WTC11 (cell line): Measurements from ENCODE around the gene IKBKE. TPM values are rescaled to one million over a fixed set of nuclear protein-coding genes. Genes with fewer than 3 reads are reported as not detected.

ENCODE experiments used
- ATAC-seq: fragments of 200-7000 bp; cut with Tn5 transposase; 2 replicates; pipeline ENCODE4 v1.10.0; 2021; ENCODE audit warnings: mild to moderate bottlenecking, moderate library complexity
- CTCF ChIA-PET: fragments of 300-600 bp; sonication (Branson Sonifier 250); formaldehyde crosslinking; loops from one replicate; lab custom pipeline; 2021; ENCODE audit warnings: antibody characterized with exemption; lab: Charles Lee
- POLR2A ChIA-PET: fragments of 350-600 bp; sonication (Branson Sonifier 250); formaldehyde crosslinking; loops from one replicate; lab custom pipeline; 2021; ENCODE audit warnings: antibody characterized with exemption; lab: Charles Lee
- DNase-seq: peaks from one replicate; pipeline ENCODE4 v3.0.0; 2021; ENCODE audit warnings: low spot score
- H3K27ac Mint-ChIP-seq: 2 replicates; pipeline ENCODE4 v1.8.0; 2021; ENCODE audit warnings: mixed read lengths
- H3K27me3 Mint-ChIP-seq: 2 replicates; pipeline ENCODE4 v1.8.0; 2021; ENCODE audit warnings: low read depth, mild to moderate bottlenecking, moderate library complexity, mixed read lengths
- H3K36me3 Mint-ChIP-seq: 2 replicates; pipeline ENCODE4 v1.8.0; 2021; ENCODE audit warnings: mixed read lengths
- H3K4me1 Mint-ChIP-seq: 2 replicates; pipeline ENCODE4 v1.8.0; 2022; ENCODE audit warnings: mixed read lengths
- H3K4me3 Mint-ChIP-seq: 2 replicates; pipeline ENCODE4 v1.8.0; 2021; ENCODE audit warnings: mild to moderate bottlenecking, moderate library complexity, mixed read lengths
- H3K9me3 Mint-ChIP-seq: 2 replicates; pipeline ENCODE4 v1.8.0; 2021; ENCODE audit warnings: mixed read lengths
- EMX1 ChIP-seq: fragments of 250-450 bp; sonication (Bioruptor Pico); IDR thresholded peaks from 2 replicates; pipeline ENCODE4 v1.8.0; 2021; ENCODE audit warnings: mild to moderate bottlenecking
- GTF2I ChIP-seq: fragments of 250-450 bp; sonication (Bioruptor Pico); conservative IDR thresholded peaks from 2 replicates; pipeline ENCODE4 v1.4.0; 2021; ENCODE audit warnings: mild to moderate bottlenecking
- JUN ChIP-seq: sonication (generic); formaldehyde crosslinking; IDR thresholded peaks from 2 replicates; pipeline ENCODE4 v1.8.0; 2023; ENCODE audit warnings: mild to moderate bottlenecking, missing genetic modification reagents
- MXD4 ChIP-seq: fragments of 250-450 bp; sonication (Bioruptor Pico); IDR thresholded peaks from 2 replicates; pipeline ENCODE4 v1.8.0; 2021; ENCODE audit warnings: mild to moderate bottlenecking, moderate library complexity, borderline replicate concordance
- MYBL2 ChIP-seq: sonication (generic); formaldehyde crosslinking; IDR thresholded peaks from 2 replicates; pipeline ENCODE4 v1.8.1; 2023; ENCODE audit warnings: mild to moderate bottlenecking, moderate library complexity, missing genetic modification reagents
- NFYB ChIP-seq: sonication (generic); formaldehyde crosslinking; conservative IDR thresholded peaks from 2 replicates; pipeline ENCODE4 v1.8.0; 2022; ENCODE audit warnings: low read depth, missing genetic modification reagents
- NR2C2 ChIP-seq: sonication (generic); formaldehyde crosslinking; IDR thresholded peaks from 2 replicates; pipeline ENCODE4 v1.8.0; 2022; ENCODE audit warnings: mild to moderate bottlenecking, missing genetic modification reagents
- OVOL2 ChIP-seq: fragments of 250-450 bp; sonication (Bioruptor Pico); IDR thresholded peaks from 2 replicates; pipeline ENCODE4 v1.9.0; 2021; ENCODE audit warnings: mild to moderate bottlenecking, borderline replicate concordance
- PRRX2 ChIP-seq: fragments of 250-450 bp; sonication (Bioruptor Pico); IDR thresholded peaks from 2 replicates; pipeline ENCODE4 v1.8.0; 2021; ENCODE audit warnings: mild to moderate bottlenecking
- RORB ChIP-seq: fragments of 250-450 bp; sonication (Bioruptor Pico); IDR thresholded peaks from 2 replicates; pipeline ENCODE4 v1.9.0; 2021; ENCODE audit warnings: mild to moderate bottlenecking
- SP1 ChIP-seq: sonication (generic); formaldehyde crosslinking; conservative IDR thresholded peaks from 2 replicates; pipeline ENCODE4 v1.8.1; 2022; ENCODE audit warnings: missing genetic modification reagents
- TCF7 ChIP-seq: sonication (generic); formaldehyde crosslinking; IDR thresholded peaks from 2 replicates; pipeline ENCODE4 v1.8.0; 2022; ENCODE audit warnings: mild to moderate bottlenecking, low read depth, missing genetic modification reagents, moderate library complexity
- TEAD4 ChIP-seq: sonication (generic); formaldehyde crosslinking; IDR thresholded peaks from 2 replicates; pipeline ENCODE4 v1.8.0; 2022; ENCODE audit warnings: mild to moderate bottlenecking, missing genetic modification reagents
- ZNF138 ChIP-seq: sonication (generic); formaldehyde crosslinking; conservative IDR thresholded peaks from 2 replicates; pipeline ENCODE4 v1.8.1; 2022; ENCODE audit warnings: mild to moderate bottlenecking, moderate library complexity, missing genetic modification reagents
- ZNF263 ChIP-seq: sonication (generic); formaldehyde crosslinking; IDR thresholded peaks from 2 replicates; pipeline ENCODE4 v1.8.1; 2022; ENCODE audit warnings: low read depth, mild to moderate bottlenecking, moderate library complexity, missing genetic modification reagents
- total RNA-seq: library from RNA; stranded (reverse); gene quantifications from 3 replicates; pipeline ENCODE4 v1.2.3, GENCODE V29; 2021
- TF ChIP-seq, protein P1 (sequence below): sonication (generic); formaldehyde crosslinking; IDR thresholded peaks from 2 replicates; pipeline ENCODE4 v1.8.1; 2023; ENCODE audit warnings: mild to moderate bottlenecking, missing genetic modification reagents, moderate library complexity
- TF ChIP-seq, protein P2 (sequence below): sonication (generic); formaldehyde crosslinking; IDR thresholded peaks from 2 replicates; pipeline ENCODE4 v1.8.1; 2022; ENCODE audit warnings: missing genetic modification reagents, borderline replicate concordance
- TF ChIP-seq, protein P3 (sequence below): fragments of 250-450 bp; sonication (Bioruptor Pico); IDR thresholded peaks from 2 replicates; pipeline ENCODE4 v2.1.2; 2022; ENCODE audit warnings: mild to moderate bottlenecking, moderate library complexity
- TF ChIP-seq, protein P4 (sequence below): sonication (generic); formaldehyde crosslinking; conservative IDR thresholded peaks from 2 replicates; pipeline ENCODE4 v1.8.1; 2023; ENCODE audit warnings: mild to moderate bottlenecking, low read depth, missing genetic modification reagents, moderate library complexity
- TF ChIP-seq, protein P5 (sequence below): fragments of 250-450 bp; sonication (Bioruptor Pico); IDR thresholded peaks from 2 replicates; pipeline ENCODE4 v1.9.0; 2021; ENCODE audit warnings: mild to moderate bottlenecking

IKBKE gene
- total RNA-seq, 1 experiment from 2014 or later: 8.1 TPM

DNA sequence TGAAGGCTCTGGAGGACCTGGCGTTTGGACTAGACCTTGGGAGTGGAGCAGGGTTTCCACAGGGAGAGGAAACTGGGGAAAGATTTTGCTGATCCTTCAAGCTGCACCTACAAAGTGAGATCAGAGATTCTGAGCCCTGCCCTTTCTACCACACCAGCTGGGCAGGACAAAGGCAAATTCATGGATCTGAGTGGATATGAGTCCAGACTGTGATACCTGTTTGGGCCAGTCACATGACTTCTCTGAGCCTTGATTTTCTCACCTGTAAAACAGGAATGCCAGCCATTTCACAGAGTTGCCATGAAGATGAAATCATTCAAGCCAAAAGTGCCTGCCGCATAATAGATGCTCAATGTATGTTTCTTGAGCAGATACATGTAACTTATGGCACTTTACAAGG, 32.1 kb downstream of the IKBKE start:
- TF ChIP-seq ZNF138 (CRISPR knock-in tag) (no peak), MYBL2 (CRISPR knock-in tag) (no peak), GTF2I (CRISPR knock-in tag) (no peak)
- no peak overlapping the region for H3K4me3 Mint-ChIP-seq
- peaks cover 15% of the 10 kb centered on the region; the same call in 1 of the 2 replicates for H3K4me1 Mint-ChIP-seq
- no peaks in the 10 kb centered on the region for H3K9me3 Mint-ChIP-seq
- CTCF ChIA-PET: interaction anchor here (0.6 to 4.7 kb wide), 4 partner anchors 10 to 81 kb away, joined by 3 to 30 read pairs (median 6); no protein-coding TSS in a partner anchor
- ATAC-seq: no peak
- H3K27me3 Mint-ChIP-seq: peaks cover 41% of the 10 kb centered on the region
- no peak for DNase-seq
- POLR2A ChIA-PET: no interaction called here
- H3K36me3 Mint-ChIP-seq: no peaks in the 10 kb centered on the region
- H3K27ac Mint-ChIP-seq: no peak overlapping the region

DNA sequence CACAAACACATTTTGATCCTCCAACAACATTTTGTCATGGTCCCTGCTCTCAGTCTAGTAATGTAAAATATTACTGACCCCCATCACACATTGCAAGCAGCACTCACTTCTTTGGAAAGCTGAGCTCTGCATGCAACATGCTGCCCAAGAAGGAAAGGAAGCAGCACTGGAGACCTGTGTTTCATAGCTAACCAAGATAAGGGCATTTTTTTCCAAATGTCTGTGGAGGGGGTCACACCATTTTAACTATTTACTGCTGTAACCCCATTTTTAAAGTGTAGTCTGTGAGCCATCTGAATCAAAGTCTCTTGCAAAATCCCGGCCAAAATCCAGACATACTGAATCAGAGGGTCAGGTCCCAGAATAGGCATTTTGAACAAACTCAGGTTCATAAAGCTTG, 32.5 kb downstream of the IKBKE start:
- peaks cover 42% of the 10 kb centered on the region for H3K27me3 Mint-ChIP-seq
- no peaks in the 10 kb centered on the region for H3K9me3 Mint-ChIP-seq
- no peak overlapping the region for H3K27ac Mint-ChIP-seq
- ChIA-PET POLR2A (no interaction called here), CTCF (interaction anchor here (1.1 to 4.7 kb wide), 5 partner anchors 10 to 128 kb away, joined by 4 to 30 read pairs (median 5); no protein-coding TSS in a partner anchor)
- H3K36me3 Mint-ChIP-seq: no peaks in the 10 kb centered on the region
- peaks cover 15% of the 10 kb centered on the region; the same call in 1 of the 2 replicates for H3K4me1 Mint-ChIP-seq
- ATAC-seq (no peak), DNase-seq (no peak)
- TF ChIP-seq RORB (CRISPR knock-in tag) (no peak), ZNF138 (CRISPR knock-in tag) (no peak), OVOL2 (CRISPR knock-in tag) (no peak), MXD4 (CRISPR knock-in tag) (no peak), NR2C2 (CRISPR knock-in tag) (no peak), TEAD4 (CRISPR knock-in tag) (no peak), EMX1 (CRISPR knock-in tag) (no peak), NFYB (CRISPR knock-in tag) (no peak), PRRX2 (CRISPR knock-in tag) (no peak), ZNF263 (CRISPR knock-in tag) (no peak), TCF7 (CRISPR knock-in tag) (no peak), JUN (CRISPR knock-in tag) (no peak), SP1 (CRISPR knock-in tag) (no peak)
- TF ChIP-seq, protein P1, sequence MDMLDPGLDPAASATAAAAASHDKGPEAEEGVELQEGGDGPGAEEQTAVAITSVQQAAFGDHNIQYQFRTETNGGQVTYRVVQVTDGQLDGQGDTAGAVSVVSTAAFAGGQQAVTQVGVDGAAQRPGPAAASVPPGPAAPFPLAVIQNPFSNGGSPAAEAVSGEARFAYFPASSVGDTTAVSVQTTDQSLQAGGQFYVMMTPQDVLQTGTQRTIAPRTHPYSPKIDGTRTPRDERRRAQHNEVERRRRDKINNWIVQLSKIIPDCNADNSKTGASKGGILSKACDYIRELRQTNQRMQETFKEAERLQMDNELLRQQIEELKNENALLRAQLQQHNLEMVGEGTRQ: no peak
- TF ChIP-seq, protein P2, sequence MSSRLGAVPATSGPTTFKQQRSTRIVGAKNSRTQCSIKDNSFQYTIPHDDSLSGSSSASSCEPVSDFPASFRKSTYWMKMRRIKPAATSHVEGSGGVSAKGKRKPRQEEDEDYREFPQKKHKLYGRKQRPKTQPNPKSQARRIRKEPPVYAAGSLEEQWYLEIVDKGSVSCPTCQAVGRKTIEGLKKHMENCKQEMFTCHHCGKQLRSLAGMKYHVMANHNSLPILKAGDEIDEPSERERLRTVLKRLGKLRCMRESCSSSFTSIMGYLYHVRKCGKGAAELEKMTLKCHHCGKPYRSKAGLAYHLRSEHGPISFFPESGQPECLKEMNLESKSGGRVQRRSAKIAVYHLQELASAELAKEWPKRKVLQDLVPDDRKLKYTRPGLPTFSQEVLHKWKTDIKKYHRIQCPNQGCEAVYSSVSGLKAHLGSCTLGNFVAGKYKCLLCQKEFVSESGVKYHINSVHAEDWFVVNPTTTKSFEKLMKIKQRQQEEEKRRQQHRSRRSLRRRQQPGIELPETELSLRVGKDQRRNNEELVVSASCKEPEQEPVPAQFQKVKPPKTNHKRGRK (CRISPR knock-in tag): no peak
- TF ChIP-seq, protein P3, sequence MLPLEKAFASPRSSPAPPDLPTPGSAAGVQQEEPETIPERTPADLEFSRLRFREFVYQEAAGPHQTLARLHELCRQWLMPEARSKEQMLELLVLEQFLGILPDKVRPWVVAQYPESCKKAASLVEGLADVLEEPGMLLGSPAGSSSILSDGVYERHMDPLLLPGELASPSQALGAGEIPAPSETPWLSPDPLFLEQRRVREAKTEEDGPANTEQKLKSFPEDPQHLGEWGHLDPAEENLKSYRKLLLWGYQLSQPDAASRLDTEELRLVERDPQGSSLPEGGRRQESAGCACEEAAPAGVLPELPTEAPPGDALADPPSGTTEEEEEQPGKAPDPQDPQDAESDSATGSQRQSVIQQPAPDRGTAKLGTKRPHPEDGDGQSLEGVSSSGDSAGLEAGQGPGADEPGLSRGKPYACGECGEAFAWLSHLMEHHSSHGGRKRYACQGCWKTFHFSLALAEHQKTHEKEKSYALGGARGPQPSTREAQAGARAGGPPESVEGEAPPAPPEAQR (CRISPR knock-in tag): no peak
- TF ChIP-seq, protein P4, sequence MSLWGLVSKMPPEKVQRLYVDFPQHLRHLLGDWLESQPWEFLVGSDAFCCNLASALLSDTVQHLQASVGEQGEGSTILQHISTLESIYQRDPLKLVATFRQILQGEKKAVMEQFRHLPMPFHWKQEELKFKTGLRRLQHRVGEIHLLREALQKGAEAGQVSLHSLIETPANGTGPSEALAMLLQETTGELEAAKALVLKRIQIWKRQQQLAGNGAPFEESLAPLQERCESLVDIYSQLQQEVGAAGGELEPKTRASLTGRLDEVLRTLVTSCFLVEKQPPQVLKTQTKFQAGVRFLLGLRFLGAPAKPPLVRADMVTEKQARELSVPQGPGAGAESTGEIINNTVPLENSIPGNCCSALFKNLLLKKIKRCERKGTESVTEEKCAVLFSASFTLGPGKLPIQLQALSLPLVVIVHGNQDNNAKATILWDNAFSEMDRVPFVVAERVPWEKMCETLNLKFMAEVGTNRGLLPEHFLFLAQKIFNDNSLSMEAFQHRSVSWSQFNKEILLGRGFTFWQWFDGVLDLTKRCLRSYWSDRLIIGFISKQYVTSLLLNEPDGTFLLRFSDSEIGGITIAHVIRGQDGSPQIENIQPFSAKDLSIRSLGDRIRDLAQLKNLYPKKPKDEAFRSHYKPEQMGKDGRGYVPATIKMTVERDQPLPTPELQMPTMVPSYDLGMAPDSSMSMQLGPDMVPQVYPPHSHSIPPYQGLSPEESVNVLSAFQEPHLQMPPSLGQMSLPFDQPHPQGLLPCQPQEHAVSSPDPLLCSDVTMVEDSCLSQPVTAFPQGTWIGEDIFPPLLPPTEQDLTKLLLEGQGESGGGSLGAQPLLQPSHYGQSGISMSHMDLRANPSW (CRISPR knock-in tag): no peak
- TF ChIP-seq, protein P5, sequence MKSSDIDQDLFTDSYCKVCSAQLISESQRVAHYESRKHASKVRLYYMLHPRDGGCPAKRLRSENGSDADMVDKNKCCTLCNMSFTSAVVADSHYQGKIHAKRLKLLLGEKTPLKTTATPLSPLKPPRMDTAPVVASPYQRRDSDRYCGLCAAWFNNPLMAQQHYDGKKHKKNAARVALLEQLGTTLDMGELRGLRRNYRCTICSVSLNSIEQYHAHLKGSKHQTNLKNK: no peak
- no peak overlapping the region for H3K4me3 Mint-ChIP-seq
